Right atrium auricular region (tissue), 2 donors: ENCODE measurements around the gene JMJD4. TPM values are rescaled to one million over a fixed set of nuclear protein-coding genes. Genes with fewer than 3 reads are reported as not detected.

Experiments
- DNase-seq: peaks from one replicate; pipeline ENCODE4 v3.0.0-alpha.2; 2019; ENCODE audit warnings: low spot score
- H3K27ac ChIP-seq, 2 donors: fragments of 200-600 bp; sonication (generic); 1 replicate in 1 of 2; 2 replicates in 1 of 2; pipeline ENCODE4 v1.5.1; 2016 to 2019
- H3K27me3 ChIP-seq, 2 donors: fragments of 200-600 bp; sonication (generic); one replicate each; pipeline versions ENCODE4 v1.5.1 to v1.6.0; 2017 to 2019
- H3K36me3 ChIP-seq: fragments of 200-600 bp; sonication (generic); one replicate; pipeline ENCODE4 v1.5.1; 2016
- H3K4me1 ChIP-seq, 2 donors: fragments of 200-600 bp; sonication (generic); one replicate each; pipeline versions ENCODE4 v1.5.1 to v1.6.0; 2017 to 2019
- H3K4me3 ChIP-seq, 2 donors: fragments of 200-600 bp; sonication (generic); 1 replicate in 1 of 2; 2 replicates in 1 of 2; pipeline ENCODE4 v1.5.1; 2017 to 2019; ENCODE audit warnings: mild to moderate bottlenecking in 1 of 2, moderate library complexity in 1 of 2
- H3K9me3 ChIP-seq, 2 donors: fragments of 200-600 bp; sonication (generic); one replicate each; pipeline ENCODE4 v1.5.1; 2019
- CTCF ChIP-seq, 2 donors: fragments of 200-600 bp; sonication (generic); IDR thresholded peaks; one replicate each; pipeline ENCODE4 v1.5.1; 2019; ENCODE audit warnings: antibody characterized with exemption in 2 of 2
- total RNA-seq, 2 donors: library from RNA; depleted of rRNA; stranded (reverse); fragments of >200 nt; gene quantifications; one replicate each; pipeline ENCODE4 v1.1.0, GENCODE V29; 2016

Gene JMJD4
- total RNA-seq, 2 donors from 2014 or later, result 11.0 to 11.1 TPM

GRCh38 chr1:227779021-227779441, 43.9 kb upstream of the JMJD4 start:
- Histone ChIP-seq H3K9me3 (no peaks in the 10 kb centered on the region), H3K27me3 (no peaks in the 10 kb centered on the region), H3K27ac (no peak overlapping the region), H3K4me1 (peaks cover 0 to 4% of the 10 kb centered on the region in 2 donors), H3K4me3 (no peak overlapping the region), H3K36me3 (peaks cover 11% of the 10 kb centered on the region)
- TF ChIP-seq CTCF (IDR thresholded peaks at IDR 0.05), result no peak
- DNase-seq, result no peak

DNA sequence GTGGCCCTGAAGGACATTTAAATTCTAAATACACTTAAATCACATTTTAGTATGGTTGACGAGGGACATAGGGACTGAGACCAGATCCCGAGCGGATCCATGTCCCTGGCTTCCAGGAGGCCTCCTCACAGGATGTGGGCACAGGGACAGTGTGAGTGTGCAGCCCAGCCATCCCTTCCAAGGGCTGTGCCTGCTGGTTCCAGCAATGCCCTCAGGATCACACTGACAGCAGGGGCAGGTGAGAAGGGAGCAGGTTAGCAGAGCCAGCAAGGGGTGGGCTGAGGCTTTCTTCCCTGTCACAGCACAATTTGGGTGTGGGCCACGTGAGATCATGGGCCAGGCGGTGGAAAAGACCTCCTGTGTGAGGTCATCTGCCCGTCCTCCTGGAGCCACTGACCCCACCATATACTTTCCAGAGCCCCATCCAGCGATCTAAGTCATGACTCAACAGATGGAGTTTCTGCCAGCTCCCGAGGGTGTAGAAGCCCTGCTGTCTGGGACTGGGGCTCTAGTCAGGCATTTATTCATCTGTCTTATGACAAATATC, 43.4 kb upstream of the JMJD4 start:
- H3K27ac ChIP-seq, result no peak overlapping the region
- DNase-seq, result no peak
- peaks cover 0 to 4% of the 10 kb centered on the region in 2 donors for H3K4me1 ChIP-seq
- H3K4me3 ChIP-seq, result no peak overlapping the region
- no peak for TF ChIP-seq CTCF (IDR thresholded peaks at IDR 0.05)
- H3K27me3 ChIP-seq, result no peaks in the 10 kb centered on the region
- H3K36me3 ChIP-seq, result peaks cover 11% of the 10 kb centered on the region
- no peaks in the 10 kb centered on the region for H3K9me3 ChIP-seq

DNA sequence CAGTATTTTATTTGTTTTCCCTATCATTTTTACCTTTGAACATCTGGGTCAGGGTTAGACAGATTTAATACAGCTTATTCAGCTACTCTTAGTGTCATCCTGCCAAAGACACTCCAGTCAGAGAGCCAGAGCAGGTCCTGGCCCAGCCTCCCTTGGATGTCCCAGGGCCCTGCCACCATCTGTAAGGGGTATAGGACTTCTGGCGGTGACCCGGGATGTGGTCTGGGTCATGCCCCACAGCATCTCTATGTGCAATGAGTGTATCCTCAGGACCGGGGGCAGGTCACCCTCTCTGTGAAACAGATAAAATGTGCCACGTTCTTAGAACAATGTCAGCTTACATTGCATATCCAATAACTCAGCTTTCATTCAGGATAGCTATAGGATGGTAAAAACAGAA, 42.5 kb upstream of the JMJD4 start:
- no peak for DNase-seq
- Histone ChIP-seq H3K36me3 (peaks cover 11% of the 10 kb centered on the region), H3K4me1 (peaks cover 0 to 4% of the 10 kb centered on the region in 2 donors), H3K4me3 (no peak overlapping the region), H3K27ac (no peak overlapping the region), H3K27me3 (no peaks in the 10 kb centered on the region), H3K9me3 (no peaks in the 10 kb centered on the region)
- TF ChIP-seq CTCF (IDR thresholded peaks at IDR 0.05), result no peak

DNA sequence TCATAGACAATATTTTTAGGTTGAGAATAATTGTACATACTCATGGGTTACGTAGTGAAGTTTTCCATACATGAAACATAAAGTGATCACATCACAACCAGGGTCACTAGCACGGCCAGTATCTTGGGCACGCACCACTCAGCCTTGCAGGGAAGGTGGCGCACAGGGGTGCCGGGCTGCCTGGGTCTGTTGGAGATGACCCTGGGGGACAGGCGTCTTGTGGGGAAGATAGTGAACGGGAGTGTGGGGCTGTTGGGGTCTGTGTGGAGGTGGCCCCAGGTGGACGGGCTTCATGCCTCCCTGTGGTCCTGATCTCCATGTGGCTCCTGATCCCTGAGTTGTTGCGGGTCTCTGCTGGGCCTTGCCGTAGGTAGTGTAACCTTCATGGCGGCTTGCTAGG, 42.1 kb upstream of the JMJD4 start:
- H3K36me3 ChIP-seq, result peaks cover 11% of the 10 kb centered on the region
- no peak for DNase-seq
- H3K27me3 ChIP-seq, result no peaks in the 10 kb centered on the region
- no peaks in the 10 kb centered on the region for H3K9me3 ChIP-seq
- peaks cover 0 to 4% of the 10 kb centered on the region in 2 donors for H3K4me1 ChIP-seq
- H3K4me3 ChIP-seq, result no peak overlapping the region
- H3K27ac ChIP-seq, result no peak overlapping the region
- no peak for TF ChIP-seq CTCF (IDR thresholded peaks at IDR 0.05)

- Histone ChIP-seq H3K27me3 (no peaks in the 10 kb centered on the region), H3K4me3 (no peak overlapping the region), H3K36me3 (peaks cover 11% of the 10 kb centered on the region), H3K4me1 (peaks cover 0 to 4% of the 10 kb centered on the region in 2 donors), H3K9me3 (no peaks in the 10 kb centered on the region), H3K27ac (no peak overlapping the region)
- DNase-seq, result no peak
- no peak for TF ChIP-seq CTCF (IDR thresholded peaks at IDR 0.05)
These were observed 41.2 kb upstream of the JMJD4 start for GRCh38 chr1:227776331-227776771.

- Histone ChIP-seq H3K9me3 (no peaks in the 10 kb centered on the region), H3K27me3 (no peaks in the 10 kb centered on the region), H3K27ac (no peak overlapping the region), H3K4me1 (peaks cover 0 to 4% of the 10 kb centered on the region in 2 donors), H3K4me3 (no peak overlapping the region), H3K36me3 (peaks cover 11% of the 10 kb centered on the region)
- no peak for TF ChIP-seq CTCF (IDR thresholded peaks at IDR 0.05)
- DNase-seq, result no peak
These were observed 40.7 kb upstream of the JMJD4 start for GRCh38 chr1:227775841-227776240.
